H1 (cell line): ENCODE data around the gene GABPB2. TPM values are rescaled to one million over a fixed set of nuclear protein-coding genes. Genes with fewer than 3 reads are reported as not detected.

Source experiments
- CTBP2 ChIP-seq: IDR thresholded peaks from 2 replicates; pipeline ENCODE4 v1.7.0; 2011; ENCODE audit warnings: borderline replicate concordance, mild to moderate bottlenecking, moderate library complexity, mixed read lengths, low read length; ENCODE audit not compliant: insufficient read depth, insufficient read length
- EGR1 ChIP-seq: IDR thresholded peaks from 2 replicates; pipeline ENCODE4 v1.6.1; 2011; ENCODE audit warnings: low read depth, low read length, borderline replicate concordance
- FOSL1 ChIP-seq: IDR thresholded peaks from 2 replicates; pipeline ENCODE4 v1.6.1; 2011; ENCODE audit warnings: mild to moderate bottlenecking, low read depth, low read length, moderate library complexity; ENCODE audit not compliant: insufficient read depth
- JUN ChIP-seq: IDR thresholded peaks from 2 replicates; pipeline ENCODE4 v1.6.1; 2011; ENCODE audit warnings: low read depth, mild to moderate bottlenecking, improper control_type of control experiment, low read length
- RNF2 ChIP-seq: fragments of 200-900, 300-1000 bp; sonication (generic); IDR thresholded peaks from 2 replicates; pipeline ENCODE4 v1.7.1; 2016; ENCODE audit warnings: borderline replicate concordance, low read depth, mild to moderate bottlenecking, antibody characterized with exemption, low read length; ENCODE audit not compliant: poor library complexity, severe bottlenecking; ENCODE audit errors: missing control alignments
- polyA plus RNA-seq, 7 experiments: library from polyadenylated mRNA; depleted of rRNA in 3 of 7; stranded (reverse) in 5 of 7; unstranded in 2 of 7; fragments of >200 nt in 5 of 7; fragments of 200-250 nt in 2 of 7; gene quantifications; 1 replicate in 5 of 7; 2 replicates in 1 of 7; 4 replicates in 1 of 7; pipeline versions ENCODE4 v1.2.1 to v1.2.3, GENCODE V29; 2011 to 2013; ENCODE audit warnings: missing spikeins in 2 of 7, mixed read lengths in 2 of 7
- total RNA-seq: library from RNA; stranded (reverse); fragmentation: NEBNext Ultra II Directional; extraction: Animal tissue kit (Norgen Biotek cat#: 25700); gene quantifications from 2 replicates; pipeline ENCODE4 v1.2.1, GENCODE V29; 2021
- TF ChIP-seq, protein P1 (sequence below): fragments of 300-600 bp; sonication (generic); IDR thresholded peaks from 2 replicates; pipeline ENCODE4 v1.7.1; 2012; ENCODE audit warnings: low read length, moderate library complexity, mild to moderate bottlenecking, inconsistent platforms; ENCODE audit not compliant: insufficient replicate concordance

Gene GABPB2
- total and polyA plus RNA-seq, 2 of the 8 experiments (the other 6 are each of a cell fraction or from before 2014, with no cell fraction given): 1.8 to 2.4 TPM

DNA sequence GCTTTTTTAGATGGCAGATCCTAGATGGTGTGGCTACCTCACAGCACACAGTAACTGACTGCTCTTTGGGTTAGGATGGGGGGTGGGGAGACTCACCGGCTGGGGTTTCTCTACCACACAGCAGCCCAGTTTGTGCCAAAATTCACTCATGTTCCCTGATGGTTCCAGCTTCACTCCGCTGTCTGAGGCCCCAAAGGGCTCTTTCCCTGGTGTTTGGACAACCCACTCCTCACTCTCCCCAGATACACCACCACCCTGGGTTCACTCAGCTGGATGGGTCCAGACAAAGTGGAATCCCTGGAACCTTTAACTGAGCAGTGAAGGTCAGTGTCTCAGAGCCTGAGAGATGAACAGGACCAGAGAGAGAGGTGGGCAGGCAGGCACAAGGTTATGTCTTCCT lies 15.0 kb upstream of the GABPB2 start (continued):
- TF ChIP-seq RNF2 (no peak), FOSL1 (no peak), JUN (no peak), EGR1 (no peak), CTBP2 (no peak)
- TF ChIP-seq, protein P1, sequence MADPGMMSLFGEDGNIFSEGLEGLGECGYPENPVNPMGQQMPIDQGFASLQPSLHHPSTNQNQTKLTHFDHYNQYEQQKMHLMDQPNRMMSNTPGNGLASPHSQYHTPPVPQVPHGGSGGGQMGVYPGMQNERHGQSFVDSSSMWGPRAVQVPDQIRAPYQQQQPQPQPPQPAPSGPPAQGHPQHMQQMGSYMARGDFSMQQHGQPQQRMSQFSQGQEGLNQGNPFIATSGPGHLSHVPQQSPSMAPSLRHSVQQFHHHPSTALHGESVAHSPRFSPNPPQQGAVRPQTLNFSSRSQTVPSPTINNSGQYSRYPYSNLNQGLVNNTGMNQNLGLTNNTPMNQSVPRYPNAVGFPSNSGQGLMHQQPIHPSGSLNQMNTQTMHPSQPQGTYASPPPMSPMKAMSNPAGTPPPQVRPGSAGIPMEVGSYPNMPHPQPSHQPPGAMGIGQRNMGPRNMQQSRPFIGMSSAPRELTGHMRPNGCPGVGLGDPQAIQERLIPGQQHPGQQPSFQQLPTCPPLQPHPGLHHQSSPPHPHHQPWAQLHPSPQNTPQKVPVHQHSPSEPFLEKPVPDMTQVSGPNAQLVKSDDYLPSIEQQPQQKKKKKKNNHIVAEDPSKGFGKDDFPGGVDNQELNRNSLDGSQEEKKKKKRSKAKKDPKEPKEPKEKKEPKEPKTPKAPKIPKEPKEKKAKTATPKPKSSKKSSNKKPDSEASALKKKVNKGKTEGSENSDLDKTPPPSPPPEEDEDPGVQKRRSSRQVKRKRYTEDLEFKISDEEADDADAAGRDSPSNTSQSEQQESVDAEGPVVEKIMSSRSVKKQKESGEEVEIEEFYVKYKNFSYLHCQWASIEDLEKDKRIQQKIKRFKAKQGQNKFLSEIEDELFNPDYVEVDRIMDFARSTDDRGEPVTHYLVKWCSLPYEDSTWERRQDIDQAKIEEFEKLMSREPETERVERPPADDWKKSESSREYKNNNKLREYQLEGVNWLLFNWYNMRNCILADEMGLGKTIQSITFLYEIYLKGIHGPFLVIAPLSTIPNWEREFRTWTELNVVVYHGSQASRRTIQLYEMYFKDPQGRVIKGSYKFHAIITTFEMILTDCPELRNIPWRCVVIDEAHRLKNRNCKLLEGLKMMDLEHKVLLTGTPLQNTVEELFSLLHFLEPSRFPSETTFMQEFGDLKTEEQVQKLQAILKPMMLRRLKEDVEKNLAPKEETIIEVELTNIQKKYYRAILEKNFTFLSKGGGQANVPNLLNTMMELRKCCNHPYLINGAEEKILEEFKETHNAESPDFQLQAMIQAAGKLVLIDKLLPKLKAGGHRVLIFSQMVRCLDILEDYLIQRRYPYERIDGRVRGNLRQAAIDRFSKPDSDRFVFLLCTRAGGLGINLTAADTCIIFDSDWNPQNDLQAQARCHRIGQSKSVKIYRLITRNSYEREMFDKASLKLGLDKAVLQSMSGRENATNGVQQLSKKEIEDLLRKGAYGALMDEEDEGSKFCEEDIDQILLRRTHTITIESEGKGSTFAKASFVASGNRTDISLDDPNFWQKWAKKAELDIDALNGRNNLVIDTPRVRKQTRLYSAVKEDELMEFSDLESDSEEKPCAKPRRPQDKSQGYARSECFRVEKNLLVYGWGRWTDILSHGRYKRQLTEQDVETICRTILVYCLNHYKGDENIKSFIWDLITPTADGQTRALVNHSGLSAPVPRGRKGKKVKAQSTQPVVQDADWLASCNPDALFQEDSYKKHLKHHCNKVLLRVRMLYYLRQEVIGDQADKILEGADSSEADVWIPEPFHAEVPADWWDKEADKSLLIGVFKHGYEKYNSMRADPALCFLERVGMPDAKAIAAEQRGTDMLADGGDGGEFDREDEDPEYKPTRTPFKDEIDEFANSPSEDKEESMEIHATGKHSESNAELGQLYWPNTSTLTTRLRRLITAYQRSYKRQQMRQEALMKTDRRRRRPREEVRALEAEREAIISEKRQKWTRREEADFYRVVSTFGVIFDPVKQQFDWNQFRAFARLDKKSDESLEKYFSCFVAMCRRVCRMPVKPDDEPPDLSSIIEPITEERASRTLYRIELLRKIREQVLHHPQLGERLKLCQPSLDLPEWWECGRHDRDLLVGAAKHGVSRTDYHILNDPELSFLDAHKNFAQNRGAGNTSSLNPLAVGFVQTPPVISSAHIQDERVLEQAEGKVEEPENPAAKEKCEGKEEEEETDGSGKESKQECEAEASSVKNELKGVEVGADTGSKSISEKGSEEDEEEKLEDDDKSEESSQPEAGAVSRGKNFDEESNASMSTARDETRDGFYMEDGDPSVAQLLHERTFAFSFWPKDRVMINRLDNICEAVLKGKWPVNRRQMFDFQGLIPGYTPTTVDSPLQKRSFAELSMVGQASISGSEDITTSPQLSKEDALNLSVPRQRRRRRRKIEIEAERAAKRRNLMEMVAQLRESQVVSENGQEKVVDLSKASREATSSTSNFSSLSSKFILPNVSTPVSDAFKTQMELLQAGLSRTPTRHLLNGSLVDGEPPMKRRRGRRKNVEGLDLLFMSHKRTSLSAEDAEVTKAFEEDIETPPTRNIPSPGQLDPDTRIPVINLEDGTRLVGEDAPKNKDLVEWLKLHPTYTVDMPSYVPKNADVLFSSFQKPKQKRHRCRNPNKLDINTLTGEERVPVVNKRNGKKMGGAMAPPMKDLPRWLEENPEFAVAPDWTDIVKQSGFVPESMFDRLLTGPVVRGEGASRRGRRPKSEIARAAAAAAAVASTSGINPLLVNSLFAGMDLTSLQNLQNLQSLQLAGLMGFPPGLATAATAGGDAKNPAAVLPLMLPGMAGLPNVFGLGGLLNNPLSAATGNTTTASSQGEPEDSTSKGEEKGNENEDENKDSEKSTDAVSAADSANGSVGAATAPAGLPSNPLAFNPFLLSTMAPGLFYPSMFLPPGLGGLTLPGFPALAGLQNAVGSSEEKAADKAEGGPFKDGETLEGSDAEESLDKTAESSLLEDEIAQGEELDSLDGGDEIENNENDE: no peak
